Fibroblast of lung (primary cell): Measurements from ENCODE around the gene SLC66A2. TPM values are rescaled to one million over a fixed set of nuclear protein-coding genes. Genes with fewer than 3 reads are reported as not detected.

Experiments used
- DNase-seq, 2 donors: peaks; one replicate each; pipeline versions ENCODE4 v3.0.0 to v3.0.0-alpha.2; 2010; ENCODE audit warnings: low read depth in 2 of 2
- H2AFZ ChIP-seq: 2 replicates; pipeline ENCODE4 v1.5.1; 2012; ENCODE audit warnings: low read length, control low read depth, inconsistent platforms
- H3K27ac ChIP-seq: 2 replicates; pipeline ENCODE4 v1.5.1; 2011; ENCODE audit warnings: low read length, control low read depth; ENCODE audit not compliant: insufficient read depth
- H3K27me3 ChIP-seq: 2 replicates; pipeline ENCODE4 v1.5.1; 2011; ENCODE audit warnings: mild to moderate bottlenecking, low read length; ENCODE audit not compliant: control insufficient read depth, insufficient read depth
- H3K36me3 ChIP-seq: 2 replicates; pipeline ENCODE4 v1.5.1; 2011; ENCODE audit warnings: low read length; ENCODE audit not compliant: control insufficient read depth, insufficient read depth
- H3K4me1 ChIP-seq: 2 replicates; pipeline ENCODE4 v1.5.1; 2011; ENCODE audit warnings: low read length; ENCODE audit not compliant: control insufficient read depth, insufficient read depth; ENCODE audit errors: extremely low read depth
- H3K4me2 ChIP-seq: 2 replicates; pipeline ENCODE4 v1.5.1; 2011; ENCODE audit warnings: low read length, control low read depth; ENCODE audit not compliant: insufficient read depth; ENCODE audit errors: extremely low read depth
- H3K4me3 ChIP-seq, 4 experiments: fragments of 200-600 bp in 1 of 4; sonication (generic) in 1 of 4; replicated peaks in 1 of 4; 2 replicates each; pipeline ENCODE4 v1.5.1; 2011 to 2016; ENCODE audit warnings: low read length in 4 of 4, low read depth in 3 of 4, mild to moderate bottlenecking in 3 of 4, control low read depth in 2 of 4, inconsistent platforms in 1 of 4, mixed read lengths in 1 of 4; ENCODE audit not compliant: insufficient read depth in 1 of 4; ENCODE audit errors: control extremely low read depth in 1 of 4
- H3K79me2 ChIP-seq: 2 replicates; pipeline ENCODE4 v1.5.1; 2012; ENCODE audit warnings: mild to moderate bottlenecking, low read length, inconsistent platforms; ENCODE audit not compliant: control insufficient read depth, insufficient read depth
- H3K9ac ChIP-seq: 2 replicates; pipeline ENCODE4 v1.5.1; 2011; ENCODE audit warnings: mild to moderate bottlenecking, low read length, control low read depth; ENCODE audit not compliant: insufficient read depth
- H3K9me3 ChIP-seq: 2 replicates; pipeline ENCODE4 v1.5.1; 2012; ENCODE audit warnings: low read depth, low read length; ENCODE audit not compliant: control insufficient read depth, insufficient read depth
- H4K20me1 ChIP-seq: 2 replicates; pipeline ENCODE4 v1.5.1; 2011; ENCODE audit warnings: low read length; ENCODE audit not compliant: control insufficient read depth, insufficient read depth; ENCODE audit errors: extremely low read depth
- EZH2 ChIP-seq: IDR thresholded peaks from 2 replicates; pipeline ENCODE4 v1.5.1; 2012; ENCODE audit warnings: low read length, control low read depth, mild to moderate bottlenecking; ENCODE audit errors: missing control alignments
- polyA plus RNA-seq, 2 donors: library from polyadenylated mRNA; depleted of rRNA in 1 of 2; stranded (reverse) in 1 of 2; unstranded in 1 of 2; fragments of >200 nt; gene quantifications; 2 replicates each; pipeline ENCODE4 v1.2.1, GENCODE V29; 2011 to 2012; ENCODE audit warnings: missing spikeins in 1 of 2
- total RNA-seq: library from RNA; depleted of rRNA; stranded (reverse); fragments of >200 nt; gene quantifications from 2 replicates; pipeline ENCODE4 v1.2.1, GENCODE V29; 2014
- TF ChIP-seq, protein P1 (sequence below), 2 donors: IDR thresholded peaks in 1 of 2; conservative IDR thresholded peaks in 1 of 2; 1 replicate in 1 of 2; 2 replicates in 1 of 2; pipeline ENCODE4 v1.5.1; 2011 to 2012; ENCODE audit warnings: low read length in 2 of 2, control low read depth in 1 of 2, inconsistent platforms in 1 of 2, low read depth in 1 of 2, mild to moderate bottlenecking in 1 of 2

The SLC66A2 gene
- total and polyA plus RNA-seq, 2 donors (not counting 1 experiment from before 2014, with no cell fraction given): 13.2 to 46.1 TPM

DNA sequence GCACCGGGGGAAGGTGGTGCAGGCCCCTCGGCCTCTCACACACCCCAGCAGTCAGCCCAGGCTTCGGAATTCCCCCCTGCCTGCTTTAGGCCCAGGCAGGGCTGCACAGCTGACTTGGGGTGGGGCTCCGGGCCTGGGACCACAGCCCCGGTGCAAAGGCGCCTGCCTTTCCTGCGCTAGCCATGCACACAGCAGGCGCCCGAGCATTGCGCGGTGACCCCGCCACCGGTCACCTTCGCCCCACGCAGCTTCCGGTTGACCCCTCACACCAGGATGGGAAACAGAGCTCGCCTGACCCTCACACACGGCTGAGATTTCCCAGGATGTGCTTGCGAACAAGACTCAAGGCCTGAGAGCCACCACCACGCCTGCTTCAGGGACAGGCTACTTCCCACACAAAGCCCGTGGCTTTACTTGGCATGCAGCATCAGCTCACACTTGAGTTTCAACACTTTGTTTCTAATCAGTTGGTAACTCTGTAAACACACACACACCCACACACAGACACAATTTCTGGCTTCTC lies 46.0 kb downstream of the SLC66A2 start:
- H3K4me1 ChIP-seq: no peaks in the 10 kb centered on the region
- H3K9ac ChIP-seq: no peak overlapping the region
- no peak for TF ChIP-seq EZH2
- TF ChIP-seq, protein P1, sequence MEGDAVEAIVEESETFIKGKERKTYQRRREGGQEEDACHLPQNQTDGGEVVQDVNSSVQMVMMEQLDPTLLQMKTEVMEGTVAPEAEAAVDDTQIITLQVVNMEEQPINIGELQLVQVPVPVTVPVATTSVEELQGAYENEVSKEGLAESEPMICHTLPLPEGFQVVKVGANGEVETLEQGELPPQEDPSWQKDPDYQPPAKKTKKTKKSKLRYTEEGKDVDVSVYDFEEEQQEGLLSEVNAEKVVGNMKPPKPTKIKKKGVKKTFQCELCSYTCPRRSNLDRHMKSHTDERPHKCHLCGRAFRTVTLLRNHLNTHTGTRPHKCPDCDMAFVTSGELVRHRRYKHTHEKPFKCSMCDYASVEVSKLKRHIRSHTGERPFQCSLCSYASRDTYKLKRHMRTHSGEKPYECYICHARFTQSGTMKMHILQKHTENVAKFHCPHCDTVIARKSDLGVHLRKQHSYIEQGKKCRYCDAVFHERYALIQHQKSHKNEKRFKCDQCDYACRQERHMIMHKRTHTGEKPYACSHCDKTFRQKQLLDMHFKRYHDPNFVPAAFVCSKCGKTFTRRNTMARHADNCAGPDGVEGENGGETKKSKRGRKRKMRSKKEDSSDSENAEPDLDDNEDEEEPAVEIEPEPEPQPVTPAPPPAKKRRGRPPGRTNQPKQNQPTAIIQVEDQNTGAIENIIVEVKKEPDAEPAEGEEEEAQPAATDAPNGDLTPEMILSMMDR (conservative IDR thresholded peaks at IDR 0.05 in 1 of 2, IDR thresholded peaks at IDR 0.05 in 1 of 2; ENCODE audit: low read depth in 1 of 2, low read length in 2 of 2): no peak
- H3K79me2 ChIP-seq: no peaks in the 10 kb centered on the region
- no peaks in the 10 kb centered on the region for H4K20me1 ChIP-seq
- no peak overlapping the region for H2AFZ ChIP-seq
- no peaks in the 10 kb centered on the region for H3K9me3 ChIP-seq
- H3K36me3 ChIP-seq: peaks cover 2% of the 10 kb centered on the region
- no peak overlapping the region for H3K4me2 ChIP-seq
- H3K27me3 ChIP-seq: no peaks in the 10 kb centered on the region
- H3K4me3 ChIP-seq: no peak overlapping the region
- DNase-seq: peak; percentile 15 to 48
- H3K27ac ChIP-seq: no peak overlapping the region

DNA sequence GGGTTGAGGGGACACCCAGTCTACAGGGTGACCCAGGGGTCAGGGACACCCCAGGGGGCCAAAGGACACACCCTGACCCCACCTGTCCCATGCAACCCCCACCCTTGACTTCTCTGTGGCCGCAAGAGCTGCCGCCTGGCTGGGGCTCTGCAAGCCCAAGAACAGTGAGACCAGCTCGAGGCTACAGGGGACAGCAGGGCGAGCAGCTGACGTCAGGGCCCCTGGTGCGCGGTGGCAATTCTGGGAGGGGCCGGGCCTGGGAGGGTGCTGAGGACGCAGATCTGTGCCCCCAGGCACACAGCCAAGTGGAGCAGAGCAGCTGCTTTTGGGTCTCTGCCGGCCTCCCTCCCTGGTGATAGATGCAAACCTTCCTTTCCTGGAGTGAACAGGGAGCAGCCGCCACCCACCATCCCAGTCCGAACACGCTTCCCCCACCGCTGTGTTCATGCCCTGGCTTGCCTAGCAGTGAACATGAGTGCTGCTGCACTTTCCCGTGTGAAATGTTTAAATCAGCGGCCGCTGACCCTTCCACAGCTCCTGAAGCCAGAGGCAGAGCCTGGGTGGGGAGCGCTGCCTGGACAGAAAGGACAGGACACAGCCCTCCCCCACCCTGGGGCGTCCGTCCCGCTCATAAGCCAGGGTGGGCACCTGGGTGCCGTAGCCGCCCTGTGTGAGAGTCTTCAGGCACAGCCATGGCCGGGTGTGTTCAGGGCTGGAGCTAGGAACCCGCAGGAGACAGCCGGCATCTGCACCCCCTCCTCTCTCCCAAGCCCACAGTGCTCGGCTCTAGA lies 46.9 kb downstream of the SLC66A2 start:
- no peaks in the 10 kb centered on the region for H4K20me1 ChIP-seq
- no peak overlapping the region for H3K4me3 ChIP-seq
- no peaks in the 10 kb centered on the region for H3K9me3 ChIP-seq
- no peak overlapping the region for H2AFZ ChIP-seq
- H3K27ac ChIP-seq: no peak overlapping the region
- no peaks in the 10 kb centered on the region for H3K27me3 ChIP-seq
- H3K4me1 ChIP-seq: no peaks in the 10 kb centered on the region
- no peaks in the 10 kb centered on the region for H3K79me2 ChIP-seq
- no peak for DNase-seq
- TF ChIP-seq EZH2: no peak
- TF ChIP-seq, protein P1 (conservative IDR thresholded peaks at IDR 0.05 in 1 of 2, IDR thresholded peaks at IDR 0.05 in 1 of 2; ENCODE audit: low read depth in 1 of 2, low read length in 2 of 2): no peak
- peaks cover 2% of the 10 kb centered on the region for H3K36me3 ChIP-seq
- H3K9ac ChIP-seq: no peak overlapping the region
- H3K4me2 ChIP-seq: no peak overlapping the region

DNA sequence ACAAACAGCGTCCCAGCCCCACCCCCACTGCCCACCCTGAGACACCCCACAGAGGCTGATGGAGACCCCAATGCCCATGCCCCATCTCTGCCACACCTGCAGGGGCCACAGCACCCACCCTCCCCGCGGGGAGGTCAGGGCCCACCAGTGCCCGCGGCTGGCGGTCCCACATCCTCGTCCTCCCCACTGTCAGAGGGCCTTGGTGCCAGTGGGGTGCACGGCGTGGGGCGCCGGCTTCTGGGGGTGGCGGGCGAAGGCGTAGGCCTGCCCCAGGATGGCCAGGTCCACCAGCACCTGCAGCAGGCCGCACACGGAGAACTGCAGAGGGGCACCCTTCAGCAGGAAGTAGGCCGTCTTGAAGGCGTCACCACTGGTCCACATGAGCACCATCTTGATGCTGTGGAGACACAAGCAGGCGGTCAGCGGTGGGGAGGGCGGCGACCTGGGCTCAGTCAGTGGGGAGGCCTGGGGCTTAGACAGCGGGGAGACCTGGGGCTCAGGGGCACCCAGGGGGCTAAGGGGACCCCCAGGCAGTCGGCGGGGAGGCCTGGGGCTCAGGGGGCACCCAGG lies 47.6 kb downstream of the SLC66A2 start:
- Histone ChIP-seq H4K20me1 (no peaks in the 10 kb centered on the region), H3K27ac (no peak overlapping the region), H3K4me1 (no peaks in the 10 kb centered on the region), H3K4me2 (no peak overlapping the region), H2AFZ (no peak overlapping the region), H3K9me3 (peaks cover 3% of the 10 kb centered on the region), H3K9ac (no peak overlapping the region), H3K4me3 (no peak overlapping the region), H3K27me3 (no peaks in the 10 kb centered on the region), H3K36me3 (peaks cover 2% of the 10 kb centered on the region), H3K79me2 (no peaks in the 10 kb centered on the region)
- no peak for DNase-seq
- no peak for TF ChIP-seq EZH2
- TF ChIP-seq, protein P1 (conservative IDR thresholded peaks at IDR 0.05 in 1 of 2, IDR thresholded peaks at IDR 0.05 in 1 of 2; ENCODE audit: low read depth in 1 of 2, low read length in 2 of 2): no peak
